Body of pancreas (tissue), 4 donors: ENCODE measurements around the gene CST4.

Experiments
- CTCF ChIP-seq, 7 experiments: fragments of 450-650 bp in 4 of 7; fragments of 200-600 bp in 3 of 7; sonication (generic) in 3 of 7; IDR thresholded peaks; one replicate each; pipeline ENCODE4 v1.5.1; 2016 to 2019; ENCODE audit warnings: antibody characterized with exemption in 7 of 7
- POLR2A ChIP-seq, 3 donors: fragments of 450-650 bp; IDR thresholded peaks; one replicate each; pipeline ENCODE4 v1.6.1; 2016; ENCODE audit warnings: antibody characterized with exemption in 3 of 3, mild to moderate bottlenecking in 2 of 3

DNA sequence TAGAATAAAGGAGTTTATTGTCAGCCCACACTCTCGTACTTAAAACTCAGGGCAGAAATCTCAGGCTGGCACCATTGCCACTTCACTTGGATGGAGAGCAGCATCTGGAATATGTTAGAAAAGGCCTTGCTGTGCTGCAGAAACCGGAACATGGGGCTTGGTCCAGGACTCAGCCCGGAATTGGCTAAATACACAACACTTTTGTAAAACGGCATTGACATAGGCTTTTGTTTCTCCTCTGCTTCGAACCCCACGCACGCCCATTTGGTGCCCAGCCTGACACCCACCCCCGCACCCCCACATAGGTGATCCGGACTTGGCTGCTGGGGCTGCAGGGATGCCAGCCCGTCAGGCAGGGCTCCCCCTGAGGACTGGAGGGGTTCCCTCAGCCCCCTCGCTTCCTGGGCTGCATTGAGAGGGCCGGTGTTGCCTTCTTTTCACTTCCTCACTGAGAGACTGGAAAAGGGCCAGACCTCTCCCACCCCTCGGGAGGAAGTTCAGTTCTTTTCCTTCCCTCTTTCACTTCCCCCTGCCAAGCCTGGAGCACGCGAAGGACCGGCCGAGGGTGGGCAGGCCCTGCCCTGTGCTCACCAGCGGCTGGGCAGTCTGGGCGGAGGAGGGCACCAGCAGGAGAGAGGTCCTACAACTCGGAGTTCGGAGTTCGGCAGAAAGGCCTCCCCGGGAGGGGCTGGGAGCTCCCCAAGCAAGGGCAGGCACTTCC, 33.2 kb downstream of the CST4 start:
- TF ChIP-seq CTCF (IDR thresholded peaks at IDR 0.05) = no peak
- no peak for TF ChIP-seq POLR2A (IDR thresholded peaks at IDR 0.05)
